SK-N-SH treated with all-trans-retinoic acid at 6 μM for 48 hours (cell line): ENCODE data around the gene KCNG1.

ENCODE experiments used
- ATAC-seq: fragments of 200-7000 bp; cut with Tn5 transposase; 3 replicates; pipeline ENCODE4 v1.9.1; 2020; ENCODE audit warnings: mild to moderate bottlenecking, moderate library complexity
- BACH2 ChIP-seq: fragments of 250-450 bp; sonication (Bioruptor Pico); IDR thresholded peaks from 2 replicates; pipeline ENCODE4 v1.9.0; 2021; ENCODE audit warnings: mild to moderate bottlenecking, borderline replicate concordance
- CREB5 ChIP-seq: fragments of 250-450 bp; sonication (Bioruptor Pico); IDR thresholded peaks from 2 replicates; pipeline ENCODE4 v1.5.1; 2020; ENCODE audit warnings: low read depth, mild to moderate bottlenecking, moderate library complexity
- CSDC2 ChIP-seq: fragments of 250-450 bp; sonication (Bioruptor Pico); IDR thresholded peaks from 2 replicates; pipeline ENCODE4 v1.5.0; 2020; ENCODE audit warnings: mild to moderate bottlenecking, moderate library complexity
- CSRNP3 ChIP-seq: fragments of 250-450 bp; sonication (Bioruptor Pico); IDR thresholded peaks from 2 replicates; pipeline ENCODE4 v1.5.1; 2021; ENCODE audit warnings: mild to moderate bottlenecking, moderate library complexity
- OSR1 ChIP-seq: fragments of 250-450 bp; sonication (Bioruptor Pico); IDR thresholded peaks from 2 replicates; pipeline ENCODE4 v1.8.0; 2022; ENCODE audit warnings: moderate library complexity, mild to moderate bottlenecking, inconsistent platforms
- PATZ1 ChIP-seq: fragments of 250-450 bp; sonication (Bioruptor Pico); IDR thresholded peaks from 2 replicates; pipeline ENCODE4 v1.8.0; 2020; ENCODE audit warnings: mild to moderate bottlenecking, moderate library complexity, borderline replicate concordance
- POU6F1 ChIP-seq: fragments of 250-450 bp; sonication (Bioruptor Pico); IDR thresholded peaks from 2 replicates; pipeline ENCODE4 v1.8.0; 2021; ENCODE audit warnings: low read depth, mild to moderate bottlenecking, moderate library complexity, borderline replicate concordance
- RARB ChIP-seq: fragments of 250-450 bp; sonication (Bioruptor Pico); IDR thresholded peaks from 2 replicates; pipeline ENCODE4 v1.8.0; 2021; ENCODE audit warnings: mild to moderate bottlenecking, moderate library complexity
- SNAI2 ChIP-seq: fragments of 250-450 bp; sonication (Bioruptor Pico); IDR thresholded peaks from 2 replicates; pipeline ENCODE4 v1.5.0; 2020; ENCODE audit warnings: mild to moderate bottlenecking, moderate library complexity
- TCF4 ChIP-seq: fragments of 250-450 bp; sonication (Bioruptor Pico); IDR thresholded peaks from 2 replicates; pipeline ENCODE4 v1.8.0; 2021; ENCODE audit warnings: mild to moderate bottlenecking, moderate library complexity, borderline replicate concordance
- TOX ChIP-seq: fragments of 250-450 bp; sonication (Bioruptor Pico); IDR thresholded peaks from 2 replicates; pipeline ENCODE4 v1.8.0; 2021; ENCODE audit warnings: mild to moderate bottlenecking, moderate library complexity, borderline replicate concordance
- TSHZ2 ChIP-seq: fragments of 250-450 bp; sonication (Bioruptor Pico); IDR thresholded peaks from 2 replicates; pipeline ENCODE4 v1.5.0; 2020; ENCODE audit warnings: mild to moderate bottlenecking, moderate library complexity
- ZC3H10 ChIP-seq: fragments of 250-450 bp; sonication (Bioruptor Pico); IDR thresholded peaks from 2 replicates; pipeline ENCODE4 v1.5.1; 2021; ENCODE audit warnings: mild to moderate bottlenecking, moderate library complexity
- ZFP3 ChIP-seq: fragments of 250-450 bp; sonication (Bioruptor Pico); IDR thresholded peaks from 2 replicates; pipeline ENCODE4 v1.5.0; 2020; ENCODE audit warnings: mild to moderate bottlenecking, moderate library complexity
- ZFP30 ChIP-seq: fragments of 450-650 bp; formaldehyde crosslinking; IDR thresholded peaks from 2 replicates; pipeline ENCODE4 v1.5.0; 2022; ENCODE audit warnings: mild to moderate bottlenecking, moderate library complexity
- ZNF565 ChIP-seq: fragments of 450-650 bp; formaldehyde crosslinking; conservative IDR thresholded peaks from 2 replicates; pipeline ENCODE4 v1.5.0; 2020; ENCODE audit warnings: low read depth, mild to moderate bottlenecking, moderate library complexity

KCNG1 gene

GRCh38 chr20:50977066-50978021, 45.6 kb downstream of the KCNG1 start (continued):
- TF ChIP-seq PATZ1 (CRISPR knock-in tag) = no peak
- no peak for TF ChIP-seq CSRNP3 (CRISPR knock-in tag)

GRCh38 chr20:50975701-50976330, 47.1 kb downstream of the KCNG1 start:
- no peak for ATAC-seq
- TF ChIP-seq ZNF565 (CRISPR knock-in tag) (no peak), BACH2 (CRISPR knock-in tag) (no peak), CREB5 (no peak), TCF4 (no peak), ZC3H10 (CRISPR knock-in tag) (no peak), SNAI2 (CRISPR knock-in tag) (no peak), POU6F1 (no peak), RARB (CRISPR knock-in tag) (no peak), CSRNP3 (CRISPR knock-in tag) (no peak), TSHZ2 (CRISPR knock-in tag) (no peak), CSDC2 (CRISPR knock-in tag) (no peak)
- TF ChIP-seq, all 23 proteins: peak for 0

- TF ChIP-seq OSR1 (CRISPR knock-in tag) (no peak), TOX (CRISPR knock-in tag) (no peak), ZFP3 (no peak), SNAI2 (CRISPR knock-in tag) (no peak), POU6F1 (no peak), ZFP30 (CRISPR knock-in tag) (no peak)
- ATAC-seq = no peak
Observed at GRCh38 chr20:50969912-50970311, 53.0 kb downstream of the KCNG1 start.
